Hematopoietic multipotent progenitor cell treated with erythropoietin and hydrocortisone succinate and interleukin-3 and kit ligand, for 6 days (in vitro differentiated cells): ENCODE data around the gene RAP1GAP2.
A peak's percentile ranks its signal among the peaks of the same experiment; 100 is the strongest.

Source experiments
- DNase-seq: peaks from one replicate; pipeline ENCODE4 v3.0.0-alpha.2; 2015

RAP1GAP2 gene

GRCh38 chr17:2921443-2921842 is 125.2 kb downstream of the RAP1GAP2 start:
- DNase-seq: no peak

GRCh38 chr17:2924211-2924610 is 128.0 kb downstream of the RAP1GAP2 start:
- no peak for DNase-seq

- peak; percentile 26 for DNase-seq
These were observed 128.8 kb downstream of the RAP1GAP2 start for GRCh38 chr17:2925011-2925410.

GRCh38 chr17:2926019-2926650 is 129.9 kb downstream of the RAP1GAP2 start:
- DNase-seq: peak; percentile 41

- no peak for DNase-seq
These were observed 132.2 kb downstream of the RAP1GAP2 start for GRCh38 chr17:2928294-2928890.

- DNase-seq: peak; percentile 61
These were observed 133.8 kb downstream of the RAP1GAP2 start for GRCh38 chr17:2929881-2930533.

GRCh38 chr17:2931876-2932275 is 135.6 kb downstream of the RAP1GAP2 start:
- DNase-seq: no peak

GRCh38 chr17:2932946-2933345 is 136.7 kb downstream of the RAP1GAP2 start:
- DNase-seq: no peak

- no peak for DNase-seq
These were observed 137.4 kb downstream of the RAP1GAP2 start for GRCh38 chr17:2933606-2934005.

- DNase-seq: peak; percentile 28
These were observed 139.4 kb downstream of the RAP1GAP2 start for GRCh38 chr17:2935632-2936031.

GRCh38 chr17:2936351-2936750 is 140.1 kb downstream of the RAP1GAP2 start:
- DNase-seq: no peak

GRCh38 chr17:2936771-2937321 is 140.6 kb downstream of the RAP1GAP2 start:
- no peak for DNase-seq

- DNase-seq: peak; percentile 17
These were observed 141.2 kb downstream of the RAP1GAP2 start for GRCh38 chr17:2937331-2938003.

GRCh38 chr17:2939714-2940351 is 143.6 kb downstream of the RAP1GAP2 start:
- DNase-seq: no peak

- DNase-seq: no peak
These were observed 144.1 kb downstream of the RAP1GAP2 start for GRCh38 chr17:2940352-2940751.

- DNase-seq: peak; percentile 71
These were observed 147.7 kb downstream of the RAP1GAP2 start for GRCh38 chr17:2943981-2944380.

GRCh38 chr17:2945299-2945698 is 149.1 kb downstream of the RAP1GAP2 start:
- no peak for DNase-seq

- no peak for DNase-seq
These were observed 149.9 kb downstream of the RAP1GAP2 start for GRCh38 chr17:2946144-2946543.

GRCh38 chr17:2947588-2947950 is 151.3 kb downstream of the RAP1GAP2 start:
- no peak for DNase-seq

GRCh38 chr17:2947996-2948550 is 151.8 kb downstream of the RAP1GAP2 start:
- no peak for DNase-seq

GRCh38 chr17:2948721-2949468 is 152.7 kb downstream of the RAP1GAP2 start:
- DNase-seq: no peak

GRCh38 chr17:2949469-2950044 is 153.3 kb downstream of the RAP1GAP2 start:
- DNase-seq: no peak
